HG02610 (cell line): ENCODE results near the gene APOBEC3C.
"Not testable (repeated sequence)": the region's sequence is repeated elsewhere in the genome, so short reads cannot be mapped to it uniquely, and the experiment has no call there.

ENCODE experiments used
- ATAC-seq: cut with Tn5 transposase; IDR thresholded peaks from one replicate; pipeline ENCODE4 v1.9.1; 2021; ENCODE audit warnings: mild to moderate bottlenecking, moderate library complexity; ENCODE audit not compliant: unreplicated experiment

Gene APOBEC3C

DNA sequence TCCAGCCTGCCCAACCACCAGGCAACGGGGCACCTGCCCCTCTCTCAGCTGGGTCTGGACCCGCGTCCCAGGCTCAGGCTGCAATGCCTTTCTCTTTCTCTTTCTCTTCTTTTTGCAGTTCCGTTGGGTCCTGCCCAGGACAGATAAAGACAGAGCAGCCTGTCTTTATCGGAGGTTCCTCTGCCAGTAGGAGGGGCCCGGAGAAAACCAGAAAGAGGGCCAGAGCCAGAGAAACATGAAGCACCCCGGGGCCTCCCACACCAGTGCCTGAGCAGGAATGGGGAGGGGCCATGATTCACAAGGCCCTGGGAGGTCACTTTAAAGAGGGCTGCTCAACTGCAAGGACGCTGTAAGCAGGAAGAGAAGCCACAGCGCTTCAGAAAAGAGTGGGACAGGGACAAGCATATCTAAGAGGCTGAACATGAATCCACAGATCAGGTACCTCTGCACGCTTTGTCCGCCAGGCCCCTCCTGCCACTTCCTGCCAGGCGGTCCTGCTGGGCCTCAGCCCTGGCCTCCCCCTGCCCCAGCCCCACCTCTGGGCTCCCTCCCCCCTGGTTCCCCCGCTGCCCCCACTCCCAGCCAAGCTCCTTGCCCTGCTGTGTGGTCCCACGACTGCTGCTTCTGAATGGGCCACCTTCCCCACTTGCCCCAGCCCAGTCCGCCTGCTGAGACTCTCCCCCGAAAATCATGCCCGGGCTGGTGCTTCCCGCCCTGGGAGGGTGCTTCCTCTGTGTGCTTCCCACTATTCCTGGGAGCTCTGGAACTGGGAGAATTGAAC, at the start of gene APOBEC3C:
TSS of gene APOBEC3C (plus strand) at position 316 of the 781 bp plus-strand sequence. CDS start at position 422, 106 bp downstream.
- peak; percentile 79 for ATAC-seq

GRCh38 chr22:38964306-38964705, 49.8 kb upstream of the APOBEC3C start:
- ATAC-seq = no peak

GRCh38 chr22:38964989-38965388, 49.1 kb upstream of the APOBEC3C start:
- no peak for ATAC-seq

DNA sequence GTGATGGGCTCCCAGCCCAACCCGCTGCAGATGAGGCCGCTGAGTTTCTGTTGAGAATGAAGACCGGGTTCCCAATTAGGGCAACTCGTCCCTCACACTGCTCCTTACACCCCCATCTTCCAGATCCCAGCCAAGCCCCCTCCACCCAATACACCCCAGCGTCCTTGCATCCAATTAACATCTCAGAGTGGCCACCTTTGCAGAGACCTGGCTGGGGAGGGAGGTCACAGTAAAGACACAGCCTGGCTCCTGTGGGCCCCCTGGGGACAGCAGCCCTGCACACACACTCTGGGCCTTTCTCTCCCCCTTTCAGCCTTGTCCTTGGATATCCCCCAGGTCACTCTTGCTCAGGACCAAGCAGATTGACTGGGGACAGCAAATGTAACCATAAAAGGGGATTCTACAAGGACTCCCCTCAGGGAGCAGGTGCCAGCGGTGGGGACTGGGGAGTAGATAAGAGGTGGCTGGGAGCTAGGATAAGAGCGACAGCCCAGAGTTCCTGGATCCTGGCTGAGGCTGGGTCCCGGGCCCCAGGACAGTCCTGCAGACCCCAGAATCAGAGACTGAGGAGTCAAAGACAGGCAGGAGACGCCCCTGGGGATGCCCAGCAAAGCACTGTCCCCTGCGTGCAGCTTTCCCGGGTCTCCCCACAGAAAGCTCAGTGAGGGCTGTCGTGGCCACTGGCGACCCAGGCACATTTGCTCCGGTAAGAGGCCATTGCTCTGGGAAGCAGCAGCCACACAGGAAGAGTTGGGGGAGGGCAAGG, 48.3 kb upstream of the APOBEC3C start:
- no peak for ATAC-seq

GRCh38 chr22:38966380-38966702, 47.7 kb upstream of the APOBEC3C start:
- ATAC-seq = no peak

DNA sequence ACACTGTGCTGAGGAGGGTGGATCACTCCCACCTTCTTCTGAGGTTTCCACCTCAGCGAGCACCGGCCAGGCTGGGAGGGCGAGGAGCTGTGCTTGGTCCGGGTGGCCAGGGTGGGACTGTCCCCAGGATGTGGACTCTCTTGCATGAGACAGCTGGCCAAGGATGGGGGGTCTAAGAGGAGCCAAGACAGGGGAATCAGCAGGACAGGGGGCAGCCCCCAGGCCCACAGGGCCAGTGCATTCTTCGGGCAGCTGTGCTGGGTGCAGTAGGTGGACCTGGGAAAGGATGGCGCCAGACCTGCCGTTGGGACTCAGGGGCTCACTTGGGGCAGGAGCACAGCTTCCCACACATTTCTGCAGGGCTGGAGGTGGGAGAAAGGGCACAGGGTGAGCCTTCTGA, 47.1 kb upstream of the APOBEC3C start:
- no peak for ATAC-seq

GRCh38 chr22:38967451-38968450, 46.3 kb upstream of the APOBEC3C start:
- ATAC-seq = no peak

DNA sequence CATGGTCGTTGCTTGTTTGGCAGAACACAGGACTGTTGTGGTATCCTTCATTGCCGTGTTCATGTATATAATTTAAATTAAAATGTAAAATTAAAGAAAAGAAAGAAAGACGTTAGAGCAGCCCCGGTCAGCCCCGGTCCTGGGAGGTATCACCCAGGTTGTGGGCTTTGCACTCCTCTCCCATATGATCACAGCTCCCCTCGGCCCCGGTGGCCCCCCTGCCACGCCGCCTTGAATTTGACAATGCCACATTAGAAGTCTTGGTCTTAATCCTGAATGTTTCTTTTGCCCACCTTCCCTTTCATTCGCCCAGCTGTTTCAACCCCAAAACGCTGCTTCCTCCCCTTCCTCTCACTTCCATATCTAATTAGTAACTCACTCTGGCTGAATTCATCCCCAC, 45.3 kb upstream of the APOBEC3C start:
- no peak for ATAC-seq

DNA sequence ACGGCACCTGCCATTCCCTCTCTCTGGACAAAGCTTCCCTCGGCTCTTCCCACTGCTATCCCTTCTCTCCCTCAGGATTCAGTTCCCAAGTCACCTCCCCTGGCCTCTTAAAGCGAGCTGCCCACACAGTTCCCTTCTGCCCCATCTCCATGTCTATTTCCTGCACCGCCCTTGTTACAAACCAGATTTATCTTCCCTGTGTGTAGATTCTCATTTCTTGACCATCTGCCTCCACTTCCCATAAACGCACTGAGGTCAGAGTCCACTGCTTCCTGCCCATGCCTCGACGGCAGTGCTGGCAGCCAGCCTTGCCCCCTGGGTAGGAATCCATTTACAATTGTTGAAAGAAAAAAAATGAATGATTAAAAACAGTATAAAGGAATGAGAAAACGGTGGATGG, 43.5 kb upstream of the APOBEC3C start:
- ATAC-seq = no peak

DNA sequence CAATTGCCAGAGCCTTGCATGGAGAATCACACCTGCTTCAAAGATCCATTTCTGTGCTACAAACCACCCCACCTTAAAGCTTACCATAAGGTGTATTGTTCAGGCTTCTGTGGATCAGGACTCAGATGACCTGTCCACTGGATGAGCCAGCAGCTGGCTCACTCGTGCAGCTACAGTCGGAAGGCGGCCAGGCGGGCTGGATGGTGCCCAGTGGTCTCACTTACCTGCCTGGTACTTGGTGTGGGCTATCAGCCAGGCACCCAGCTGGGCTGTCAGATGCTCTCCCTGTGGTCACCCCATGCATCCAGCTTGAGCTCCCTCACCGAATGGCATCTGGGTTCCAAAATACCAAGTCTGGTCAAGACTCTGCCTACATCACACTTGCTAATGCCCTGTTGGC, 42.9 kb upstream of the APOBEC3C start:
- ATAC-seq = no peak

- no peak for ATAC-seq
Observed at GRCh38 chr22:38971791-38972190, 42.3 kb upstream of the APOBEC3C start.

DNA sequence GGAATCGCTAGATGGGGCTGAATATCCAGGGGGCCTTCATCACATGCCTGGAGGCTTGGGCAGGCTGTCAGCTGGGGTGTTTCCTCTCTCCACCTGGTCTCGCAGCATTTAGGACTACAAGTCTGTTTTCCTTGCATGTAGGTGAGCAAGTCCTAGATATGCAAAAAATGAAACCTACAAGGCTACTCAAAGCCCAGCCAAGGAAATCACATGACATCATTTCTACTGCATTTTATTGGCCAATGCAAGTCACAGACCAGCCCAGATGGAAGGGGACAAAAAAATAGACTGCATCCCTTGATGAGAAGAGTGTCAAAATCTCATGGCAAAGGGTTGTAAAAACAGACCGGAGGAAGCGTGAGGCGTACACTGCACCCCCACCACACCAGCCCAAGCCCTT, 41.5 kb upstream of the APOBEC3C start:
- ATAC-seq = no peak

DNA sequence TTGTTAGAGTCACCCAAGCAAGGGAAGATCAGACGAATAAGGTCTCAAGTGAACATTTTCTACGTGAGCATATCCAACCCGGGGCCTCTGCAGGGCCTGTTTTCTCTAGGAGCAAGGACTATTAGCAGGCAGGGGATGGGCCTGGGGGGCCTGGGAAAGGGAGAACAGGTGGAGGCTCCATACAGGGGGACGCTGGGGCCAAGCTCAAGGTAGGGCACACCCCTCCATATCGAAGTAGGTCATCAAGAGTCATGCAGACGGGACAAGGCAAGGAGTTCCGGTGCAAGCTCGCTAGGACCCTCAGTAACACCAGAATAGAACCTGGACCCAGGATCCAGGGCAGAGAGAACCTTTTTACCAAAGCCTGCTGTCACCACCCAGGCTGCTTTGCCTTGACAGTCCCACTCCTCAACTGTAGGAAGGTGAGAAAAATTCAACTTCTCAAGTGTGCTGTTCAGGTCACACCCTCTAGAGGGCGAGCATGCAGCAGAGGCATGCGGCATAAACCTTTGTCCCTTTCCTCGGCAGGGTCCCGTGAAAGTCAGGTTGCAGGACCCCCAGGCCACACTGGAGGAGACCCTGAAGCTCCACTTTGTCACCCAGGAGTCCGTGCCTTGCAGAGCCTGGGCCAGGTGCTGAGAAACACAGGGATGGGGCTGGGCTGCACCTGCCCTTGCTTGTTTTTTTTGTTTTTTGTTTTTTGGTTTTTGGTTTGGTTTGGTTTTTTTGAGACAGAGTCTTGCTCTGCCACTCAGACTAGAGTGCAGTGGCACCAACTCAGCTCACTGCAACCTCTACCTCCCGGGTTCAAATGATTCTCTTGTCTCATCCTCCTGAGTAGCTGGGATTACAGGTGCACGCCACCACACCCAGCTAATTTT, 40.5 kb upstream of the APOBEC3C start:
- ATAC-seq = no peak

GRCh38 chr22:38974170-38974825, 39.8 kb upstream of the APOBEC3C start:
- ATAC-seq = no peak

- ATAC-seq = no peak
Observed at GRCh38 chr22:38974826-38975175, 39.3 kb upstream of the APOBEC3C start.

GRCh38 chr22:38977289-38977688, 36.8 kb upstream of the APOBEC3C start:
- not testable (repeated sequence) for ATAC-seq

DNA sequence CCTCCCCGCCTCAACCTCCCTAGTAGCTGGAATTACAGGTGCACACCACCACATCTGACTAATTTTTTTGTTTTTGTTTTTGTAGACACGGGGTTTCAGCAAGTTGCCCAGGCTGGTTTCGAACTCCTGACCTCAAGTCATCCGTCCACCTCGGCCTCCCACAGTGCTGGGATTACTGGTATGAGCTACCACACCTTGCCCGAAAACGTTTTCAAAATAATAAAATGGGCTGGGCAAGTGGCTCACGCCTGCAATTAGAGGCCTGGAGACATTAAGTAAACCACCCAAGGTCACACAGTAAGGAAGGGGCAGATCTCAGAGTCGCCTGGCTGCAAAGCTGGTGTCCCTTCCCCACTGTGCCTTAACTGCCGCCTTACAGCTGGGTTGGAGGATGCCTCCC, 33.5 kb upstream of the APOBEC3C start:
- not testable (repeated sequence) for ATAC-seq

DNA sequence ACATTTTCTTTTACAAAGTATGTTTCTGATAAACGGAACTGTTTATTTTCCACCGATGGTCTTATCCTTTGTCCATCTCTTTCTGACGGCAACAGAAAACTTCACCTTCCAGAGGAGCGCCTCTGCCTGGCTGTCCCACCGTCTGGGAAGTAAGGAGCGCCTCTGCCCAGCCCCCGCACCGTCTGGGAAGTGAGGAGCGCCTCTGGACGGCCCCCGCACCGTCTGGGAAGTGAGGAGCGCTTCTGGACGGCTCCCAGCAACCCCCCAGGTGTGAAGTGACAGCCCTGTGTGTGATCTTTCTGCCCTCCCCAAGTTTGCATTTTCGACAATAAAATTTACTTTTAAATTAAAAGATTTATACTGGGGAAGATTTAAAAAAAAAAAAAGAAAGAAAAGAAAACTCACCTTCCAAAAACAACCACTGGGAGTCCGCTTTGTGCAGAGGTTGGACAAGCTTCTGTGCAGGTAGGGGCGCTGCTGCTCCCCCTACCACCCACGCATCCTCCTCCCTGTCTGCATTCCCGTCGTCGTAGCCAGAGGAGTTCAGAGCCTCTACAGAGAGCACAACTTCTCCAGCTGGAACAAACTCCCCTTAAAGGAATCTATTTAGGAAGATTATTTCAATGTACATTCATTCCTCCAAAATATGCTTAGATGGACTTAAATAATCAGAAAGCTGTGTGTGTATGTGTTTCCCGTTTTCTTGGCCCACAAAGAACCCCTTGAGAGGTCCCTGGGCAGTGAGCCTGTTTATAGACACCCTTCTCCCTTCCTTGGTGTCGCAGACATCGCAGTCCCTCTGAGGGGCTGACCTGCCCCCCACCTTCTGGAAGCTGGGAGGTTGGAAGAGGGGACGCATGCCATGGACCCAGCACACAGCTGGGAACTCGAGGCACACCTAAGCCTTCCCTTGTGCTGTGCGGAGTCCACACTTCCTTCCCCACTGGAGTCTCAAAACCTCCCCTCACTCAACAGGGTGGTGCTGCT, 32.8 kb upstream of the APOBEC3C start:
- ATAC-seq = peak; percentile 3
